ENCODE data around the gene ATF4. TPM values are rescaled to one million over a fixed set of nuclear protein-coding genes. Genes with fewer than 3 reads are reported as not detected.

ATF4 gene
- total and polyA plus RNA-seq, 2 of the 13 experiments (the other 11 are each of a cell fraction or from before 2014, with no cell fraction given): 486 to 1,297 TPM

DNA sequence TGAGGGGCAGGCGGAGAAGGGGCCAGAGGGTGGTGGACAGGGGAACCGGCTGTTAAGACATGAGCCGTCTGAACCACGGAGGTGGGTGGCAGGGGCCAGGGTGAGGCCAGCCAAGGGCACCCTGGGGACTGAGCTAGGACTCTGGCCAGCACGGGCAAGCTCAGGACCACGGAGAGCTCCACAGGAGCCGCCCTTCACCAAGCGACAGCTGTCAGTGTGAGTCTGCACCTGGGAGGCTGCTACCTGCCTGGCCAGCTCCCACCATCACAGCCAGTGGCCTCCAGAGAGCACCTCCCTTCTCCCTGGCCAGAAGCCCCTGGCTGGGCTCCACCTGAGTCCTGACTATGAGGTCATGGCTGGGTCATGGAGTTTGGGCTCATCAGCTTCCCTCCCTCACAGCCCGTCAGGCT is 41.9 kb upstream of the ATF4 start (continued):
- TF ChIP-seq, protein P1, sequence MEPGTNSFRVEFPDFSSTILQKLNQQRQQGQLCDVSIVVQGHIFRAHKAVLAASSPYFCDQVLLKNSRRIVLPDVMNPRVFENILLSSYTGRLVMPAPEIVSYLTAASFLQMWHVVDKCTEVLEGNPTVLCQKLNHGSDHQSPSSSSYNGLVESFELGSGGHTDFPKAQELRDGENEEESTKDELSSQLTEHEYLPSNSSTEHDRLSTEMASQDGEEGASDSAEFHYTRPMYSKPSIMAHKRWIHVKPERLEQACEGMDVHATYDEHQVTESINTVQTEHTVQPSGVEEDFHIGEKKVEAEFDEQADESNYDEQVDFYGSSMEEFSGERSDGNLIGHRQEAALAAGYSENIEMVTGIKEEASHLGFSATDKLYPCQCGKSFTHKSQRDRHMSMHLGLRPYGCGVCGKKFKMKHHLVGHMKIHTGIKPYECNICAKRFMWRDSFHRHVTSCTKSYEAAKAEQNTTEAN (CRISPR knock-in tag; conservative IDR thresholded peaks at IDR 0.05): peak; percentile 63; the same call in 1 of the 2 replicates
- TF ChIP-seq ZNF660 (CRISPR knock-in tag; IDR thresholded peaks at IDR 0.05; ENCODE audit: borderline replicate concordance, low read depth): no peak
- peak; percentile 80; the same call in 1 of the 2 replicates for TF ChIP-seq SP140L (CRISPR knock-in tag; IDR thresholded peaks at IDR 0.05; ENCODE audit: borderline replicate concordance)
- no peak for TF ChIP-seq ZNF510 (CRISPR knock-in tag; IDR thresholded peaks at IDR 0.05; ENCODE audit: low read depth)
- TF ChIP-seq ZBTB7A (CRISPR knock-in tag; IDR thresholded peaks at IDR 0.05): no peak
- TF ChIP-seq, protein P2, sequence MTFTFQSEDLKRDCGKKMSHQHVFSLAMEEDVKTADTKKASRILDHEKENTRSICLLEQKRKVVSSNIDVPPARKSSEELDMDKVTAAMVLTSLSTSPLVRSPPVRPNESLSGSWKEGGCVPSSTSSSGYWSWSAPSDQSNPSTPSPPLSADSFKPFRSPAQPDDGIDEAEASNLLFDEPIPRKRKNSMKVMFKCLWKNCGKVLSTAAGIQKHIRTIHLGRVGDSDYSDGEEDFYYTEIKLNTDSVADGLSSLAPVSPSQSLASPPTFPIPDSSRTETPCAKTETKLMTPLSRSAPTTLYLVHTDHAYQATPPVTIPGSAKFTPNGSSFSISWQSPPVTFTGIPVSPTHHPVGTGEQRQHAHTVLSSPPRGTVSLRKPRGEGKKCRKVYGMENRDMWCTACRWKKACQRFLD (CRISPR knock-in tag; IDR thresholded peaks at IDR 0.05; ENCODE audit: borderline replicate concordance): no peak
- no peak for TF ChIP-seq JUNB (CRISPR knock-in tag; IDR thresholded peaks at IDR 0.05; ENCODE audit: borderline replicate concordance)
- TF ChIP-seq MEF2D (CRISPR knock-in tag; IDR thresholded peaks at IDR 0.05): peak; percentile 63
- no peak for TF ChIP-seq MTA3 (CRISPR knock-in tag; IDR thresholded peaks at IDR 0.05)
- TF ChIP-seq RELA (CRISPR knock-in tag; IDR thresholded peaks at IDR 0.05): no peak
- no peak for TF ChIP-seq AKAP8 (CRISPR knock-in tag; IDR thresholded peaks at IDR 0.05)
- peak; percentile 90 for TF ChIP-seq WIZ (CRISPR knock-in tag; IDR thresholded peaks at IDR 0.05)
- TF ChIP-seq, protein P3, sequence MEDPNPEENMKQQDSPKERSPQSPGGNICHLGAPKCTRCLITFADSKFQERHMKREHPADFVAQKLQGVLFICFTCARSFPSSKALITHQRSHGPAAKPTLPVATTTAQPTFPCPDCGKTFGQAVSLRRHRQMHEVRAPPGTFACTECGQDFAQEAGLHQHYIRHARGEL (CRISPR knock-in tag; IDR thresholded peaks at IDR 0.05): no peak
- TF ChIP-seq AGO1 (IDR thresholded peaks at IDR 0.05; ENCODE audit: low read depth, low read length, poor library complexity, severe bottlenecking): no peak
- TF ChIP-seq ZBTB20 (CRISPR knock-in tag; IDR thresholded peaks at IDR 0.05; ENCODE audit: borderline replicate concordance, low read depth): peak; percentile 71; the same call in 1 of the 2 replicates
- TF ChIP-seq RARG (CRISPR knock-in tag; IDR thresholded peaks at IDR 0.05; ENCODE audit: low read depth): no peak
- TF ChIP-seq DR1 (CRISPR knock-in tag; IDR thresholded peaks at IDR 0.05): no peak
- TF ChIP-seq FLYWCH1 (CRISPR knock-in tag; IDR thresholded peaks at IDR 0.05): no peak
- peak; percentile 37; the same call in 1 of the 2 replicates for TF ChIP-seq HDAC1 (CRISPR knock-in tag; IDR thresholded peaks at IDR 0.05)
- TF ChIP-seq ZNF775 (CRISPR knock-in tag; IDR thresholded peaks at IDR 0.05; ENCODE audit: borderline replicate concordance): no peak
- TF ChIP-seq ZMYM3 (CRISPR knock-in tag; IDR thresholded peaks at IDR 0.05): no peak
- peak; percentile 61; the same call in 1 of the 2 replicates for TF ChIP-seq PPARG (CRISPR knock-in tag; conservative IDR thresholded peaks at IDR 0.05)
- TF ChIP-seq, protein P4, sequence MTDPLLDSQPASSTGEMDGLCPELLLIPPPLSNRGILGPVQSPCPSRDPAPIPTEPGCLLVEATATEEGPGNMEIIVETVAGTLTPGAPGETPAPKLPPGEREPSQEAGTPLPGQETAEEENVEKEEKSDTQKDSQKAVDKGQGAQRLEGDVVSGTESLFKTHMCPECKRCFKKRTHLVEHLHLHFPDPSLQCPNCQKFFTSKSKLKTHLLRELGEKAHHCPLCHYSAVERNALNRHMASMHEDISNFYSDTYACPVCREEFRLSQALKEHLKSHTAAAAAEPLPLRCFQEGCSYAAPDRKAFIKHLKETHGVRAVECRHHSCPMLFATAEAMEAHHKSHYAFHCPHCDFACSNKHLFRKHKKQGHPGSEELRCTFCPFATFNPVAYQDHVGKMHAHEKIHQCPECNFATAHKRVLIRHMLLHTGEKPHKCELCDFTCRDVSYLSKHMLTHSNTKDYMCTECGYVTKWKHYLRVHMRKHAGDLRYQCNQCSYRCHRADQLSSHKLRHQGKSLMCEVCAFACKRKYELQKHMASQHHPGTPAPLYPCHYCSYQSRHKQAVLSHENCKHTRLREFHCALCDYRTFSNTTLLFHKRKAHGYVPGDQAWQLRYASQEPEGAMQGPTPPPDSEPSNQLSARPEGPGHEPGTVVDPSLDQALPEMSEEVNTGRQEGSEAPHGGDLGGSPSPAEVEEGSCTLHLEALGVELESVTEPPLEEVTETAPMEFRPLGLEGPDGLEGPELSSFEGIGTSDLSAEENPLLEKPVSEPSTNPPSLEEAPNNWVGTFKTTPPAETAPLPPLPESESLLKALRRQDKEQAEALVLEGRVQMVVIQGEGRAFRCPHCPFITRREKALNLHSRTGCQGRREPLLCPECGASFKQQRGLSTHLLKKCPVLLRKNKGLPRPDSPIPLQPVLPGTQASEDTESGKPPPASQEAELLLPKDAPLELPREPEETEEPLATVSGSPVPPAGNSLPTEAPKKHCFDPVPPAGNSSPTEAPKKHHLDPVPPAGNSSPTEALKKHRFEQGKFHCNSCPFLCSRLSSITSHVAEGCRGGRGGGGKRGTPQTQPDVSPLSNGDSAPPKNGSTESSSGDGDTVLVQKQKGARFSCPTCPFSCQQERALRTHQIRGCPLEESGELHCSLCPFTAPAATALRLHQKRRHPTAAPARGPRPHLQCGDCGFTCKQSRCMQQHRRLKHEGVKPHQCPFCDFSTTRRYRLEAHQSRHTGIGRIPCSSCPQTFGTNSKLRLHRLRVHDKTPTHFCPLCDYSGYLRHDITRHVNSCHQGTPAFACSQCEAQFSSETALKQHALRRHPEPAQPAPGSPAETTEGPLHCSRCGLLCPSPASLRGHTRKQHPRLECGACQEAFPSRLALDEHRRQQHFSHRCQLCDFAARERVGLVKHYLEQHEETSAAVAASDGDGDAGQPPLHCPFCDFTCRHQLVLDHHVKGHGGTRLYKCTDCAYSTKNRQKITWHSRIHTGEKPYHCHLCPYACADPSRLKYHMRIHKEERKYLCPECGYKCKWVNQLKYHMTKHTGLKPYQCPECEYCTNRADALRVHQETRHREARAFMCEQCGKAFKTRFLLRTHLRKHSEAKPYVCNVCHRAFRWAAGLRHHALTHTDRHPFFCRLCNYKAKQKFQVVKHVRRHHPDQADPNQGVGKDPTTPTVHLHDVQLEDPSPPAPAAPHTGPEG (CRISPR knock-in tag; IDR thresholded peaks at IDR 0.05): 0 out of 2 replicates have a peak, but pooled peaks have one; percentile 39

Measured in HepG2 (cell line).